DMS114 treated with DMSO at 0.1 percent for 48 hours (cell line): ENCODE measurements around the gene REEP2.
"Not testable (repeated sequence)": the region's sequence is repeated elsewhere in the genome, so short reads cannot be mapped to it uniquely, and the experiment has no call there.

ENCODE experiments used
- DNase-seq: peaks from one replicate; lab custom pipeline; 2025; ENCODE audit not compliant: unreplicated experiment; lab: John Stamatoyannopoulos, UW

REEP2 gene

DNA sequence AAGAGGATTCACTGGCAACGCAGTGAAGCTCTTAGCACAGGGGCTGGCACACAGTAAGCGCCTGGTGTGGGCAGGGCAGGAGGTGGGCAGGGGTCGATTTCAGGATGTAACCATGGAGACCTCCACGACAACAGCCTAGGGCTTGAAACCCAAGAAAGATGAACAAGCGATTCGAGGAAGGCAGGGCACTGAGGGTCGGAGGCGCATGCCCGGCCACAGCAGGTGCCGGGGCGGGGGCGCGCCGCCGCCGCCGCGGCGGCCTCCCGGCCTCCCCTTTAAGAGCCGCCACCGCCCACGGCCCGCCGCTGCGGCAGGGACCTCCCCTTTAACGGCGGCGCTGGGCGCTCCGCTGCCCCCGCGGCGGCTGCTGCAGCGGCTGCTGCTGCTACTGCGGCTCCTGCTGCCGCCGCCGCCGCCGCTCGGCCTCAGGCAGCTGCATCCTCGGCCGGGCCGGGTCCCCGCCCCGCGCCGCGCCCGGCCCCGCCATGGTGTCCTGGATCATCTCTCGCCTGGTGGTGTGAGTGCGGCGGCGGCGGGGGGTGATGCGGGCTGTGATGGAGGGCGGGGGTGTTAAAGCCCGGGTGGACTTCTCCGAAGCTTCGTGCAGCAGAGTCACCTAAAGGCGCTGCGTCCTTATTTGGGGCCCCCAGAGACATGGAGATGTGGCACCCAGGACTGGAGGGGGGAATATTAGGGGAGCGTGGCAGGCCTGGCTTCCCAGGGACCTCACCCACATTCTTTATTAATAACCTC lies at the start of gene REEP2:
TSS of gene REEP2 (plus strand) at position 334 of the 753 bp plus-strand sequence. CDS start at position 486, 152 bp downstream.
- DNase-seq: peak; percentile 41

- DNase-seq: no peak
Observed at GRCh38 chr5:138389332-138389731, 49.5 kb upstream of the REEP2 start.

GRCh38 chr5:138389911-138390310 lies 48.9 kb upstream of the REEP2 start:
- not testable (repeated sequence) for DNase-seq

GRCh38 chr5:138391859-138392386 lies 46.9 kb upstream of the REEP2 start:
- no peak for DNase-seq

- DNase-seq: no peak
Observed at GRCh38 chr5:138402640-138403039, 36.2 kb upstream of the REEP2 start.

- DNase-seq: no peak
Observed at GRCh38 chr5:138408023-138408422, 30.8 kb upstream of the REEP2 start.

DNA sequence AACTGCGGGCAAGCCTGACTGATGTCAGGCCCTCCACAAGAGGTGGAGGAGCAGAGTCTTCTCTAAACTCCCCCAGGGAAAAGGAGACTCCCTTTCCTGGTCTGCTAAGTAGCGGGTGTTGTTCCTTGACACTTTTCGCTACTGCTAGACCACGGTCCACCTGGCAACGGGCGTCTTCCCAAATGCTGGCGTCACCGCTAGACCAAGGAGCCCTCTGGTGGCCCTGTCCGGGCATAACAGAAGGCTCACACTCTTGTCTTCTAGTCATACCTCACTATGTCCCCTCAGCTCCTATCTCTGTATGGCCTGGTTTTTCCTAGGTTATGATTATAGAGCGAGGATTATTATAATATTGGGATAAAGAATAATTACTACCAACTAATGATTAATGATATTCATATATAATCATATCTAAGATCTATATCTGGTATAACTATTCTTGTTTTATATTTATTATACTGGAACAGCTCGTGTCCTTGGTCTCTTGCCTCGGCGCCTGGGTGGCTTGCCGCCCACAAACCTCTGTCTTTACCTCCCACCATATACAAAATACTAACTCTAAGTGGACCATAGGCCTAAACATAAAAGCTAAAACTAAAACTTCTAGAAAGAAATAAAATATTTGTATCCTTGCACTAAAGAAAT lies 27.7 kb upstream of the REEP2 start:
- peak; percentile 28 for DNase-seq

DNA sequence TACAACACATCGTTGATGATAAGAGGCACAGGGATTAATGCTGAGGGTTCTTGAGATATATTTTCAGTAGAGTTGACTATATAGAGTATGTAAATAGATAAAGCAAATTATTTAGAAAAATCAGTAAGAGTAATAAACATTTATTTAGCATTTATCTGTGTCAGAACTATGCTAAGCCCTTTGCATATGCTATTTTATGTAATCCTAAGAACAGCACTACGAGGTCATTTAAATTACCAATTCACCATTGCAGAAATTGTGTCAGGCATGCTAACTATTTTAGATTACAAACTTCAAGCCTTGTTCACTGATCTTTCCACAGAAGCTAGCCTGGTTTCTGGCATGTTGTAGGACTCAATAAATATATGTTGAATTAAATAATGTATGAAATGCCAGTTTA lies 20.4 kb upstream of the REEP2 start:
- no peak for DNase-seq

DNA sequence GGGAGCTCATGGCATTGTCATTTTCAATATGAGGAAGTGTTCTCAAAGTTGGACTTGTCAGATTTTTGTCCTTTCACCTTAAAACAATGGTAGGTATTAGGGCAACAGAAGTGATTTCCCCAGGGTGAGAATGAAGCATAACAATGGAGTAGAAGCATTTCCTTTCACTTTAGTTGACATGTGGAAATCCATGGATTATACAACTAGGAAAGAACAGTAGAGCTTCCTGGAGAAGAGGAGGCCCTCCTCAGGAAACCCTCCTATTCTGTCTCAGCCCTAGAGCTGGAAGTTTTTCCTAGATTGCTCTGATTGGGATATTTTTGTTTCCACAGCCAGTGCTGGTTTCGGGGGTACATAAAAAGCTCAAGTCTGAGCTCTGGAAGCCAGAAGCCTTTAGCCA lies 13.8 kb upstream of the REEP2 start:
- DNase-seq: no peak

DNA sequence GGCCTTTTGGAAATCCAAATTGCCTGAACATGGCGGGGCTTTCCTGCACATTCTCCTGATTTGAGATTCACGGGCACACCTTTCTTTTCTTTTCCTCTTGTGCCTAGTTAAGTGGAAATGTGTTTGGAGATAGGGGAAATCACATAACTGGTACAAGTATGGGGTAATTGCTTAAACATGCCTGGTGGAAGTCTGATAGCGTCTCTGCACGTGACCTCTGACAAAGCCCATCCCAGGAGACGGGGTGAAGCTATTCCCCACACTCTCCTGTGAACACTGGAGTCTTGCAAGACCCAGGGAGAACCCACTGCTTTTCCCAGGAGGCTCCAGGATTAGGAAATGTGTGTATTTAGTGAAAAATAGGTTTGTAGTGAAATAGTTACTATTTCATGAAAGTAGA lies 2.9 kb upstream of the REEP2 start:
- DNase-seq: no peak

DNA sequence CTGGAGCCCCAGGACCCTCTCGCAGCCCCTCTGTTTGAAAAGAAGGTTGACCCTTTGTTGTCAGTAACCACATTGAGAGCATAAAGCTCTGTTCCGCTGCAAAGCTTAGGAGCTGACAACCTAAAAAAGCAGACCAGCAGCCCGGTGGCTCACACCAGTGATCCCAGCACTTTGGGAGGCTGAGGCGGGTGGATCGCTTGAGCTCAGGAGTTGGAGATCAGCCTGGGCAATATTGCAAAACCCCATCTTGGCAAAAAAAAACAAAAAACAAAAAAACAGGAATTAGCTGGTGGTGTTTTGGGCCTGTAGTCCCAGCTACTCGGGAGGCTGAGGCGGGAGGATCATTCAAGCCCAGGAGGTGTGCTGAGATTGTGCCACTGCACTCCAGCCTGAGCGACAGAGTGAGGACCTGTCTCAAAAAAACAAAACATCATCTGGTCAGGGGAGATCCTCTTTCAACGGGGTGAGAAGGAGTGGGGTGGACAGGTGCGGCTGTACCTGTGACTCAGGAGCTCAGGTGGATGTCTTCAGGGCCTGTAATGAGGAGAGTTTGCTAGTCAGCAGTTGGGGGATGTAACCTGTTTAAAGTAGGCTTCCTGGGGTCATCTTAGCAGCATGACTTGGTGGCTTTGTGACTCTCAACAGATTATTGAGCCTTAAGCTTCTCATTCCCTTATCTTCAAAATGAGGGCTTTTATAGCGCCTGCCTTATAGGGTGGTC lies 694 bp upstream of the REEP2 start:
- no peak for DNase-seq

GRCh38 chr5:138439477-138440158 lies 761 bp downstream of the REEP2 start:
- no peak for DNase-seq

DNA sequence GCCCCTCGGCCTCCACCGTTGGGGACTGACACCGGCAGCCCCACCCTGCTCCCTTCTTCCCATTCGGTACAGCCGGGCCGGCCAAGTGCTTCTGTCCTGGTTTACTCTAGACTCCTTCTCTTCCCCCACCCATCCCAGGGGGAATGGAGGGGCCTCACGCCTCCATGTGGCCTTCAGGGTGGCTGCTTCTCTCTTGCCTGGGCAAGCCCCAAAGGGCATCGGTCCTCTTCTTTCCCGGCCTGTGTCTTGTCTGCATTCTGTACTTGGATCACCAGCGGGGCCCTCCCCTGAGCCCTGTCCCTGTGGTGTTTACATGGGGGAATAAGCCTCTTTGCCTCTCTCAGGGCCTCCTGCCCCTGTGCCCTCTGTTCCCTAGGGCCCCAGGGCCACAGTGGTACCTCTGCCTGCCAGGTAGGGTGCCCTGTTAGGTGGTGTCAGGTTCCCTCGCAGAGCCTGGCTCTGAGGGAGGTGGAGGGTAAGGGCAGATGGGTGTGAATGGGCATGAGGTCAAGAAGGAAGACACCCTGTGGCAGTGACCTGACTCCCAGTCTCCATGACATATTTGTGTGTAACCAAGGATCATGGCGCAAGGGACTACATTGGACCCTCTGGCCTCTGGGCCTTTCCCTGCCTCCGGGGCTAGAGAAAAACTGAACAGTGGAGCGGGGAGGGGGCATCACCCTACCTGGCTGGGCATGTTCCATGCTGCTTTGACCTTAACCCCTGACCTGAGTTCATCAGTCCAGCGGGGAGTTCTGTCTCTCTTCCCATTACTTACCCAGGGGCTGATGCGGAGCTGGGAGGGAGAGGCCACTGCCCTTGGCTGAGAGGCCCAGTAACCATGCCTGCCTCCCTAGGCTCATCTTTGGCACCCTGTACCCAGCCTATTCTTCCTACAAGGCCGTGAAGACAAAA lies 1.6 kb downstream of the REEP2 start:
- DNase-seq: no peak

GRCh38 chr5:138441221-138441620 lies 2.4 kb downstream of the REEP2 start:
- no peak for DNase-seq

- DNase-seq: no peak
Observed at GRCh38 chr5:138444078-138444773, 5.4 kb downstream of the REEP2 start.

DNA sequence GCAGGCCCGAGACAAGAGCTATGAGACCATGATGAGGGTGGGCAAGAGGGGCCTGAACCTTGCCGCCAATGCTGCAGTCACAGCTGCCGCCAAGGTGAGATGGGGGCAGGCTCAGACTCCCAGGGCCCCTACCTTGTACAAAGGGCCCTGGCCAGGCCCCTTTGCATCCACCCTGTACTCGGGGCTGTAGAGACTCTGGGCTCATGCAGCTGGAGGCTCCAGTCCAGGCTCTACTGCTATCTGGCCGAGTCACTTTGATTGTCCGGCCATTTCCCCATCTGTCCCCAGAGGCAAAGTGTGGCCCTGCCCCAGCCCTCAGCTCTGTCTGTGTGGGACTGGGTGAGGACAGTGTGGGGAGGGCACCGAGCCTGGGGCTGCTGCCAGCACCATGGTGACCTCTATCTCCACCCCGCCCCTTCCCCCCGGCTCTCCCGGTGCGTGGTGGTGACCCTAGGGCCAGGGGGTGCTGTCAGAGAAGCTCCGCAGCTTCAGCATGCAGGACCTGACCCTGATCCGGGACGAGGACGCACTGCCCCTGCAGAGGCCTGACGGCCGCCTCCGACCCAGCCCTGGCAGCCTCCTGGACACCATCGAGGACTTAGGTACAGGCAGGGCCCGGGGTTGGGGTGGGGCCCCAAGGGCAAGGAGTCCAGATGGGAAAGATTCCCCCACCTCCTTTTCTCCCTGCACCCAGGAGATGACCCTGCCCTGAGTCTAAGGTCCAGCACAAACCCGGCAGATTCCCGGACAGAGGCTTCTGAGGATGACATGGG lies 6.1 kb downstream of the REEP2 start:
- DNase-seq: no peak

GRCh38 chr5:138445547-138446271 lies 6.9 kb downstream of the REEP2 start:
- DNase-seq: no peak

DNA sequence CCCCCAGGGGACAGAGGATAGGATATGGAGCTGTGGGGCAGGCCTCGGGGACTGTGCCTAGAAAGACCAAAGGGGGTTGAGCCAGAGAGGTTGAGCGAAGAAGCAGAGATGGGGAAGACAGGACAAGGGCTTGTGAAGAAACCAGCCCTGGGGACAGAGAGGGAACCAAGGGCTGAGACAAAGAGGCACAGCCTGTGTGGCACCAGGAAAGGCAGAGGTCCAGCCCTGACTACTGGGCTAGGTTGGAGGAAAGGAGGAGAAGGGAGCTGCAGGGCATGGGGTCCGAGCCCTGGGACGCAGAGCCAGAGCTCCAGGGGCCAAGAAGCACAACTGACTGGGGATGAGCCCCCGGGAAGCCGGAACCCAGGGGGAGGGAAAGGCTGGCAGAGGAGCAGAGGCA lies 9.2 kb downstream of the REEP2 start:
- no peak for DNase-seq
